Activated CD8-positive, alpha-beta memory T cell treated with anti-CD3 and anti-CD28 coated beads, Interleukin-2, amount 50 U/mL, for 1 hour (primary cell): Measurements from ENCODE around the gene ARMC9.
"Not testable (repeated sequence)": the region's sequence is repeated elsewhere in the genome, so short reads cannot be mapped to it uniquely, and the experiment has no call there.

Experiments
- DNase-seq: peaks from one replicate; pipeline ENCODE4 v3.0.0-alpha.2; 2020; ENCODE audit errors: extremely low read depth

The ARMC9 gene

DNA sequence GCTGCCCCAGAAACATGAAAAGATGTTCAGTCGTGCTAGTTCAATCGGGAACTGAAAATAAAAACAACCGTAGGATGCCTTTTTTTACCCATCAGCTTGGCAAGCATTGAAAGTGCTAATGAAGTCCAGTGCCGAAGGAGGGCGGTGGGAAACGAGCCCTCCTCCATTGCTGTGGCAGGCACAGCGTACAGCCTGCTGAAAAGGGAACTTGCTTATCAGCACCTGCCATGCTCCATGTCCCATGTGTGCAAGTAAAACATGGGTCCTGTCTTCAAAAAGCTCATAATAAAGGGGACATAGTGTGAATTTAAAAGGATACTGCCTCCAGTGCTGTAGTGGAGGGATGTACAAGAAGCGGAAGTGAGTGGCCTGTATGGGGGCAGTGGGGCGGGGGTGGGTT lies 82.4 kb downstream of the ARMC9 start:
- DNase-seq, result no peak

DNA sequence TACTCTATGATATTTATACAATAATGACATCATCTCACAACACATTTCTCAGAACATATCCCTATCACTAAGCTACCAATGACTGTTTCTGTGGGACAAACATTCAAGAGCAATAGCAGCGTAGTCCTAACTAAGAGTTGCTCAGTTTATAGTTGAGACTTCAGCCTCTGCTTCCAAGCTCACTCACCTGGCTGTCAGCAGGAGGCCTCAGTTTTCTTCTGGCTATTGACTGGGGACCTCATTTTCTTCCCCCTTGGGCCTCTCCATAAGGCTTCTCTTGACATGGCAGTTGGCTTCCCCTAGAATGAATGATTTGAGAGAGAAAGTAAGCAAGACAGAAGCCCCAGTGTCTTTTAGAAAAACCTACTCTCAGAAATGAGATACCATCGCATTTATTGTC lies 85.9 kb downstream of the ARMC9 start:
- DNase-seq, result no peak

DNA sequence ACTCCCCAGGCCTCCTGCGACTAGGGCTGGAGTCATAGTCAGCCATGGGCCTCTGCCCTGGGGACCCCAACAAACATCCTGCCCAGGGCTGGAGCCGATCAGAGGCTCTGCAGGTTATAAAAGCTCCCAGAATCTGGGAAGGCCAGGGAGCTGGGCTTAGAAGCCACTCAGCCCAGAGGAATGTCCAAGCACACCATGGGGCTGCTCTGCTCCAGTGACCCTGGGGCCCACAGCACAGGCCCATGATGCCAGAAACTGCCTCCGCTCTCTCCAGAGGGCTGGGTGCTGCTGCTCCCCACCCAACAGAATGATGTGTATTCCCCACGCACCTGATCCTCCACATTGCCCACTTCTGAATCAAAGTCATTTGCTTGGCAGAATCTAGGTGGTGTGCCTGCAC lies 88.5 kb downstream of the ARMC9 start:
- DNase-seq, result no peak

DNA sequence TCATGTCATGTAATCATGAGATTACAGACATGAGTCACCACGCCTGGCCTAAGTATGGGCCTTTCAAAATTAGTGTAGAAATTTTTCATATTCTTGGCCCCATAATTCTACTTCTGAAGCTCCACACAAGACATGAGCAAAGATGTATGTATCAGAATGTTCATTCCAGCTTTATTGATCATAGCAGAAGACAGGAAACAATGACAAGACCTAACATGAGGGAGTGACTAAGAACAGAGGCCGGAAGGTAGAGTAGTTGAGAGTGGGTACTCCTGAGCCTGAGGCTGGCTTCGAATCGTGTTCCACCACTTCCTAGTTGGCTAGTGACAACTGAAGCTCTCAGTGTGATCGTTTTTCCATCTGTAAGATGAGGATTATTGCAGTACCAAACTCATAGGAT lies 89.3 kb downstream of the ARMC9 start:
- DNase-seq, result no peak

DNA sequence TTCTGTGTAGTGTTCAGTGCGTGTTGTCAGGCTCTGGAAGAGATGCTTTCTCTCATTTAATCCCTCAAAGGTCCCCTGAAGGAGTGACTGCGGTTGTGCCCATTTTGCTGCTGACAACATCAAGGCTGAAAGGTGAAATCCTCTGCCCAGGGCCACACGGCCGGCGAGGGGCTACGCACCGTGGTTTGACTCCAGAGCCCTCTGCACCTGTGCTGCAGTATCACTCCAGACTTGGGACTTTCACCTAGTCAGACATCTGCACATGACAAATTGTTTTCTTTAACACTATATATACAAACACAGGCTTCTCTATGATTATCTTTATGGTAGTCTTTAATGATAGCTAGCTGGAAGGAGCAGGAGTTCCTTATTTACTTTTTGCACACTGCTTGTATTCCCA lies 90.2 kb downstream of the ARMC9 start:
- no peak for DNase-seq

DNA sequence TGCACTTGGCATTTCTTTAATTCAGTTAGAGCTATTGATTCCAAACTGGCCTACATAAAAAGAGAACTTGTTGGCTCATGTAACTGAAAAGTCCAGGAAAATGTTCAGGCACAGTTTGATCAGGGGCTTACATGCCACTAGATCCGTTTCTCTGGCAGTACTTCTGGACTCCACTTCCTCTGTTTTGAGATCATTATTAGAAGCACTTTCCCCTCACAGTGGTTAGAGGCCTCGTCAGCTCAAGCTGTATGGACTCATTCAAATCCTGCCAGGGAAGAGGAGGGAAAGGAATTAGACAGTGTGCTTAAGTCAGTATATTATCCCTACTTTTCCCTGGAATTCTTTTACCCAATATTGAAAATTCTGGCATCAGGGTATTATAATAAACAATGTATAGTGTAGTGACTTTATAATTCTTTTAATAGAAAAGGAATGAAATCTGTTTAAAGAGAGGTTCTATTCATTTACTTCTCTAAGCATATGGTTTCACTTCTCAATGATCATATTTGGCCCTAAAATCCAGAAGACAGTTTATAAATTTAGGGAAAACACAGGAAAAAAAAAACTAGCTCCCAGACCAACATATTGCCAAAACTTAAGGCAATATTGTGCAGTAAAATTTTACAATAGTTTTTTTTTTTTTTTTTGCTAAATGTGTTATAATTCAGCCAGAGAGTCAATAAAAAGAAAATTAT lies 92.0 kb downstream of the ARMC9 start:
- DNase-seq, result no peak

DNA sequence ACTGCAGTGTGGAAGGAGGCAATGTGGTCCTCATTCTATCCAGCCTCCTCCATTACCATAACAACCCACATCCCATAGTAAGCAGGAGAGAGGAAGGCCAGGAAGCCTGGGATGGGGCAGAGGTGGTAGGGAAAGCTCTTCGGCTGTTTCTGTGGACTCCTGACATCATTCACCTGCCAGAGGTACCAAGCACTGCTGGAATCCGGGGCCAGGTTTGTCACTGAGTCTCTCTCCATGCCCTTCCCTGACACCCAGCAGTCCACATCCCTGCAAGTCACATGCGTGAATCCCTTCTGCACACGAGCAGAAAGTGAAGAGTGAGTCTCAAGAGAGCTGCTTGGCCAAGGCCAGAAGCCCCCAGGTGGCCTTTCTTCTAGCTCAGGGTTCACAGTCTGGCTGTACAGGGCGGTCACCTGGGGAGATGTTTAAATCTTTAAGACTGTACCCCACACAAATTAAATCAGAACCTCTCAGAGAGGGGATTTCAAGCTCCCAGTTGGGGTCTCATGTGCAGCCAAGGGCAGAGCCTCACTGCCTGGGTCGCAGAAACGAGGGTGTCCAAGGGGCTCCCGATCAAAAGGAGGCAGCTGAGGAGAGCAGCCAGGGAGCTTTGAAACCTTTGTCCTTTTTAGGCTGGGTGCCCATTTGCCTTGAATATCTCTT lies 94.2 kb downstream of the ARMC9 start:
- no peak for DNase-seq

DNA sequence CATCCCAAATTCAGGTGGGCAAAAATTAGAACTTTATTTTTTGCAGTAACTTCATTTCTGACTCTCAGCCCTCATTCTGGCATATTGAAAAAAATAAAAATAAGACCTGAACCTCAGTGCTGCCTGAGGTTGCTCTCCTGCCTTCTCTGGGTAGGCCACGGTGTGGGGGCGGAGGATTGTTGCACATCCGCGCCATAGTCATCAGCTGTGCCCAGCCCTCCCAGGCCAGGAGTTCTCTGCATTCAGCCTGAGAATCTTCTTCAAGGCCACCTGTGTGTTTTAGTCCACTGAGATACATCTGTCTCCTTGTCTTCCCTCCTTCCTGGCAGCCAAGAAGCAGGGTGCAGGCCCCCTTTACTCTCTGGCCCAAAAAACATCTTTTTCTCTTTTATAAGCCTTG lies 94.7 kb downstream of the ARMC9 start:
- no peak for DNase-seq

DNA sequence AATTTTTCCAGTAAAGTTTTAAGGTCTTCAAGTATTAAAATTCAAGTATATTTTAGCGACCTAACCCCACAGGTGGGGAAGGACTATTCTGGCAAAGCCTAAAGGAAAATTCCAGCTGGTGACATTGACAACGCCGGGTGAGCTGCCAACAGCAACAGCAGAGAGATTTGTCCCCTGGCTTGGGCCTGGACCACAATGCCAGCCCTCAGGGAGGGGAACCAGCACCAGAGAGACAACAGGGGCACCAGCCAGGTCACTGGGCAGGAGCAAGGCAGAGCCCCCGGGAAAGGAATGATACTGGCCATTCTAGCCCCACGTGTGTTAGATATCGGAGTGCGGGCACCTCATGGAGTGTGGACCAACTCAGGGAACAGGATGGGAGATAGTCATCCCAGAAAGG lies 95.7 kb downstream of the ARMC9 start:
- no peak for DNase-seq

DNA sequence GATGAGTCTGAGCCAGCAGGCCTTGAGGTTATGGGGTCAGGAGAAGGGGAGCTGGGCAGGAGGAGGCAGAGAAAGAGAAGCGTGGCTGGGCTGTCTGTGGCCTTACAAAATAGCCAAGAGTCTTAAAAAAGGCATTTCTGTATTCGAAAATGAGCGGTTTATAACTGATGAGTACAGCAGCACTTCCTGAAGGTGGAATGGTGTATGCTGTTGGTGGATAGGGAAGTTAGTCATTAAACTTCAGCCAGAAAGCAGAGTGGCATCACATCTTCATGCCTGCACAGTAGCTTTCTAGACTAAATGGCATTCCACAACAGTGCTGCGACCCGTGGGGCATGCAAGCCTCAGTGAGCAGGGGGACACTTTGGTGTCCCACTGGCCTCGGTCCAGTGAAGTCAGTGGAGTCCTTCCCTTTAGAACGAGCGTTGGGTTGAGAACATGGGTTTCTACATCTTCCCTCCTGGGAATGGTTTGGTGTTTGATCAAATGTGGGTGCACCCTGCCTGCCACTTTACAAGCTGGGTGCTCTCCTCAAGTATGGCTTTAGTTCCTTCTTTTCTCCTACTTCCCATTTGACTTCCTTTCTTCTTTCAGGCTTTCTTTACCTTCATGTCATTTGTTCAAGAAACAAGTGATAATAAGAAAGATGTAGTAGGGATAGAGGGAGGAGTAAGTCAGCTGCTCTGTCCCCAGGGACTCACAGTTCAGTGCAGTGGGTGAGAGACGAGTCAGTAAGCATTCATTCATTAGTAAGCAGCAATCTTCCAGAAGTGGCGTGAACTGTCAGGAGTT lies 96.3 kb downstream of the ARMC9 start:
- DNase-seq, result no peak

DNA sequence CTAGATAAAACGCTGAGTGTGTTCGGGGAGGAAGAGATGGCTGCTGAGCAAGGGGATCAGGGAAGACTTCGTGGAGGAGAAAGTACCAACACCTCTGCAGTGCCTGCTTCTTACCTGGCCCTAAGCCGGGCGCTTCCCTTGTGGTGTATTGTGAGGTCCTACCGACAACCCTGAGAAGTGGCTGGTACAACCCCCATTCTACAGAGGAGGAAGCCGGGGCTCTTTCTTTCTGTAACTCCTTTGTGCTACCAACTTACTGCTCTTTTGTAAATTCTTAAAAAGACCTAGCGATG lies 96.9 kb downstream of the ARMC9 start:
- DNase-seq, result no peak

DNA sequence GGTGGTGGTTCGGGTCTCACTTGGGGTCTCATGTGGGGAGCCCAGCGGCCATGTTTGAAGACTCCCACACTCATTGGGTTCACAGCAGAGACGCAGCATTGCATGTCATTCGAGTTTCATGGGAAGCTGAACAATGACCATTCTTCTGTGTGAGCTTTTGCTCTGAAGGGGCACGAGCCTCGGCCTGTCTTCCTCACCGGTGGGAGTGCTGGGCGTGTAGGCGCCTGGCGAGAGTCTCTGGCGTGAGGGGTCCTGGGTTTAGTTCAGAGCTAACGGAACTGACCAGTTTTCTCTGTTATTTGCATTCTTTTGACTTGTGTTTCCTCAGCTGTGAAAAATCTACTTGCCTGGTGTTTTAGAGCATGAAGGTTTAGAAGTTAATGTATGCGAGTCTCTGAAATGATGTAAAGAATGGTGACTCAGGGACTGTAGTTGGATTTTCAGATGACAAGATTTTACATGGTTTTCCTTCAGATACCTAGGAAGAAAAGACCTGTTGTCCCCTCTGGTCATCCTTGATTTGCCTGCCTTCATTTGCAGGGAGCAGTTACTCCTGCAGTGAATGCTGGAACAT lies 98.1 kb downstream of the ARMC9 start:
- DNase-seq, result no peak

DNA sequence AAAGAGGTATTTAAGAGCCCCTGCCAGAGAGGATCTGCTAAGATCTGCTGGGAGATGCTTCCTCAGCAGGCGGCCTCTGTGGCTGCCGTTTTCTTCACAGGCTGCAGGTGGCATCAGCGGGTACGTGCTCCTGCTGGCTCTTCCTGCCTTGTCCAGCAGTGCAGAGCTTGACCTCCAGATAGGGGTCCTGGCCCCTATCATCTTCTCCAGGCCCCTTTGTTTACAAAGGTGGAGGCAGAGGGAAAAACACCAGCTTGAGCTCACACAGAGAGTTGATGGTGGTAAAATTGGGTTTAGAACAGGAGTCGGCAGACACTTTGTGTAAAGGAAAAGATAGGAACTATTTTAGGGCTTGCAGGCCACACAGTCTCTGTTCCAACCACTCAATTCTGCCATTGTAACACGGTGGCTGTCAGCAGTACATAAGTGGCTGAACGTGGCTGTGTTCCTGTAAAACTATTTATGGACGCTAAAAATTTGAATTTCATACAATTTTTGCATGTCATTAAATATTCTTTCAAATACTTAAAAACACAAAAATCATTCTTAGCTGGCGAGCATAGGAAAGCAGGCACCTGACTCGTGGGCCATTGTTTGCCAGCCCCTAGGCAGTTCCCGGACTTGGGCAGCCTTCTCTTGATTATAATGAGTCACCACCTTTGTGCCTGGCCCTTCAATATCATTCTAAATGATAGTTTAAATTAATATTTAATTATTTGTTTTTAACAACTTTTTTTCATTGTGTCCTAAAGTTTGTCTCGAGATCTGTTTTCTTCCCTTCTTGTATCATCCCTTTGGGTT lies 98.9 kb downstream of the ARMC9 start:
- no peak for DNase-seq

DNA sequence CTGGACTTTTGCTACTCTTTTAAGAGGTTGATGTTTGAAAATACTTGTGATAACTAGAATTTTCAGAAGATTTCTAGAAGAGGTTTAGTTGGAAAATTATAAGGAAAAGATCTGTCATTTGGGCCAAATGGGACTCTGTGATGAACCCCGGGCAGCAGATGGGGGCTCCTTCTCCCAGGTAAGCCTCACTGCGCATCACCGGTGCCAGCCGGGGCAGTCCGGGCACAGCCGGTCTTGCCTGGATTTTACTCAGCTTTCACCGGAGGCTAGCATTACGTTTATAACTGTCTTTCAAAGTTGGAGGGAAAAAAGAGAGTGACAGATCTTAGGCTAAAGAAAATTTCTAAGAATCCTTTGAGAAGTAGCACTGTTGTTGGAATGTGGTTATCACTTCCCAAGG lies 99.7 kb downstream of the ARMC9 start:
- no peak for DNase-seq

DNA sequence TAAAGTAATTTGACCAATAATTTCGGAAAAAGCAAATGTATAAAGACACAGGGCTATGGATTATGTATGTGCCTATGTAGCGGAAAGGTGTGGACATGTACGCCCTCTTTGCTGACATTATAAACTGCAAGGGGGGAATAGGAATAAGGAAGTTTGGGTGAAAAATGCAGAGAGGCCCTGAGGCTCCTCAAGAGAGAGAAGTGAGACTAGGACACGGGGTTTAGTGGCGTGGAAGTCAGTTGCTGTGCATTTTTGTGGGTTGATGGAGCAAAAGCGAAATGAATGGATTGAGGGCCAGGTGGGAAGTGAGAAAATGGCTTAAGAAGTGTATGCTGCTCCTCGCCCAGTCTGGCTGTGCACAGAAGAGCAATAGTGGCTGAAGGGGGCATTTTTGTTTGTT lies 100.8 kb downstream of the ARMC9 start:
- DNase-seq, result no peak

DNA sequence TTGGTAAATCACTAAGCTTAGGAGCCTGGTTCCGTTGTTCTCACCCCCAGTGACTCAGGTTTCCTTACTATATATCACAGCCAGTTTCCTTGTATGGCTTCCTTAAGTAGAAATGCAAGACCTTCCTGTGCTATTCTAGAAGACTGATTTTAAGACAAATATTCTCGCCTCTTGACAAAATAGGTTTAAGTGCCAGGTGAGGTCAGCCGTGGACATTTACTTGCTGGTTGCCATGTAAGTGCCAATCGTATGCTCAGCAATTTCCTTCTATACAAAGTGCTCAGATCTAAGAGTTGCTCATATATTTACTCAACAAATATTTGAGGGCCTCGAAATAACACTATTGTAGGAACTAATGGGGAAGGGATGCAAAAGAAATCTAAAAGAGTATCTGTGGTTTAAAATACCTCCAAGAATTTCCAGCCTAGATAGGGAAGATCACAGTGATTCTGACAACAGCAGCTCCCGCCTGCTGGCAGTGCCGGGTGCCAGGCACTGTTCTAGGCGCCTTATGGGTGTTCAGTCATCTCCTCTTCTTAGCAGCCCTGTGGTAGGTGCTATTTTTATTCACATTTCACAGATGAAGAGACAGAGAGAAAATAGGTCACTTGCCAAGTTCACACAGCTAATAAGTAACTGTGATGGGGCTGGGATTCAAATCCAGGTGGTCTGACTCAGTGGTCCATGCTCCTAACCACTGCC lies 101.7 kb downstream of the ARMC9 start:
- no peak for DNase-seq

DNA sequence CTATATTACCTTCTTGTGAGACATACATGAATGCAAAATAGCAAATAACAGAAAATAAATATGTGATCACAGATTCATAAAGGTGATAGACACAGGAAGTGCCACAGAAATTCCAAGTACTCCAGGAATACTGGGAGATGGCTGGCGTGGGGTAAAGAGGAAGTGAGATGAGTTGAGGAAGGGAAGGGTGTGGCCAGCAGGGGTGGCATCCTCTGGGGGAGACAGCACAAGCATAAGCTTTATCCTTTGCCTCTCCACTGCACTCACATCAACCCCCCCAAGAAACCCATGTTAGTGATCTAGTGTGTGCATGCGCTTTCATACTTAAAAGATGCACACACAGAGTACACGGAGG lies 102.3 kb downstream of the ARMC9 start:
- DNase-seq, result no peak

DNA sequence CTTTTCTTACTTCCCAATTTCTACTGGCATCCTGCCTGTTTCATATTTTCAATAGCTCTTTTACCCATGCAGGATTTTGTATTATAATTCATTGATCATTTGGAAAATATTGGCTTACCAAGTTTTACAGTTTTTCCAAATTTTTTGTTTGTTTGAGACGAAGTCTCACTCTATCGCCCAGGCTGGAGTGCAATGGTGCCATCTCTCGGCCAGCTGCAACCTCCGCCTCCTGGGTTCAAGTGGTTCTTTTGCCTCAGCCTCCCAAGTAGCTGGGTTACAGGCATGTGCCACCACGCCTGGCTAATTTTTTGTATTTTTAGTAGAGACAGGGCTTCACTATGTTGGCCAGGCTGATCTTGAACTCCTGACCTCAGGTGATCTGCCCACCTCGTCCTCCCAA lies 105.8 kb downstream of the ARMC9 start:
- DNase-seq, result not testable (repeated sequence)

DNA sequence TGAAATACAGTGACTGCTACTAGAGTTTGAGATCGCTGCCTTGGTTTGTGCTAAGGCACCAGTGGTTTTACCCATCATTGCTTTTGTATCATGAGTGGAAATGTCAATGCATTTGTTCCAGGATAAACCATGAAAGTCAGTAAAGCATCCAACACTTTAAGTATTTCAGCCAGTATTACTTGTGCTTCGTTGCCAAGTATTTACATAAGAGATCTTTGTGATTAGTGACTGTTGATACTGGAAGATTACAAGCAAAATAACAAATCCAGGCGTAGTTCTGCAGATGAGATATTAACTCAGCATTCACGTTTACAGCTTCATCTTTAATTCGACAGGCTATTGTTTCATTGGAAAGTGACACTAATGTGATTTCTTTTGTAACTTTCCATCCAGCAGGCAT lies 106.8 kb downstream of the ARMC9 start:
- no peak for DNase-seq

DNA sequence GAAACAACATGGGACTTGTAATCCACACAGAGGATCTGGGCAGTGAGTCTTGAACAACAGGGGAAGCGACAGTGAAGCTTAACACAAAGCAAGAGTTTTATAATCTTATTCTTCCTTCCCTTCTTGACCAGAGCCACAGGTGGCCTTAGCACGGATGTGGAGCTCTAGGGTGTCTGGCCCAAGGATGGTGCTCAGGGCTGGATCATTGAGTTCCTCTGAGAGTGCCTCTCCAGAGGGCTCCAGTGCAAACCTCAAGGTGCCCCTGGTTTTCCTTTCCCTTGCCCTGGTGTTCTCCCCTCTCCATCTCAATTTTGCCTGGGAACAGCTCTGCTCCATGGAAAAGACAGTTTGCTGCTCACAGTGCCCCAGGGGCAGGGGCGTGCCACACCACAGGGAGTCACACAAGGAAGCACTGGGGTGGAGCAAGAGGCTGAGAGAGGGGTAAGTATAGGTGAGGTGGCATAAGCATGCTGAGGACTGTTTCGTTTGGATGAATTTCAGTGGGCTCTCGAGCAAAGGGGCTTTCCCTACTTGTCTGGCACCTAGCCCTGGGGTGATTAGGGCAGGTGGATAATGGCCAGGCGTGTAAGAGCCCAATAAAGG lies 108.5 kb downstream of the ARMC9 start:
- no peak for DNase-seq

DNA sequence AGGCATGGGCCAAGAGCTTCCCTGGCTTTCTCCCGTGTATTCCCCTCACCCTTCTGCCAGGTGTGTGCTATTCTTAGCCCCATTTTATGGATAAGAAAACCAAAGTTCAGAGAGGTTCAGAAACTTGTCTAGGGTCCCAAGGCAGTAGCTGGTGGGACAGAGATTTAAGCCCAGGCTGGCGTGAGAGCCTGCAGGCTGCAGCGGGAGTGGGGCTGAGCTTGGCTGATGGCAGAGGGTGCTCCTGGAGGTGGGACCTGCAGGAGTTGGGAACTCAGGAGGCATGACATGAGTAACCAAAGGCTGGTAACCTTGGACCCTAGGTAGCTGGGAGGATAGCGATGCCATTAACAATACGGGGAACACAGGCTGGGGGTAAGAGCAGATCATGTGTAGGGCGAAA lies 109.8 kb downstream of the ARMC9 start:
- DNase-seq, result no peak
